ENCODE measurements around the gene THSD4. TPM values are rescaled to one million over a fixed set of nuclear protein-coding genes. Genes with fewer than 3 reads are reported as not detected.
"Not testable (repeated sequence)": the region's sequence is repeated elsewhere in the genome, so short reads cannot be mapped to it uniquely, and the experiment has no call there.

THSD4 gene
- total RNA-seq, 1 experiment from 2014 or later: 65.4 TPM

GRCh38 chr15:71666763-71667620 is 551.7 kb downstream of the THSD4 start:
- H3K4me1 ChIP-seq (ENCODE audit: control insufficient read depth, insufficient read depth, low read length): no peaks in the 10 kb centered on the region
- no peak for ATAC-seq
- no peak overlapping the region for H3K4me3 ChIP-seq (ENCODE audit: low read depth in 2 of 2, low read length in 2 of 2)
- no peak for TF ChIP-seq REST (IDR thresholded peaks at IDR 0.05; ENCODE audit: insufficient read depth in 1 of 2, low read depth in 2 of 2, low read length in 1 of 2)
- TF ChIP-seq, protein P1, sequence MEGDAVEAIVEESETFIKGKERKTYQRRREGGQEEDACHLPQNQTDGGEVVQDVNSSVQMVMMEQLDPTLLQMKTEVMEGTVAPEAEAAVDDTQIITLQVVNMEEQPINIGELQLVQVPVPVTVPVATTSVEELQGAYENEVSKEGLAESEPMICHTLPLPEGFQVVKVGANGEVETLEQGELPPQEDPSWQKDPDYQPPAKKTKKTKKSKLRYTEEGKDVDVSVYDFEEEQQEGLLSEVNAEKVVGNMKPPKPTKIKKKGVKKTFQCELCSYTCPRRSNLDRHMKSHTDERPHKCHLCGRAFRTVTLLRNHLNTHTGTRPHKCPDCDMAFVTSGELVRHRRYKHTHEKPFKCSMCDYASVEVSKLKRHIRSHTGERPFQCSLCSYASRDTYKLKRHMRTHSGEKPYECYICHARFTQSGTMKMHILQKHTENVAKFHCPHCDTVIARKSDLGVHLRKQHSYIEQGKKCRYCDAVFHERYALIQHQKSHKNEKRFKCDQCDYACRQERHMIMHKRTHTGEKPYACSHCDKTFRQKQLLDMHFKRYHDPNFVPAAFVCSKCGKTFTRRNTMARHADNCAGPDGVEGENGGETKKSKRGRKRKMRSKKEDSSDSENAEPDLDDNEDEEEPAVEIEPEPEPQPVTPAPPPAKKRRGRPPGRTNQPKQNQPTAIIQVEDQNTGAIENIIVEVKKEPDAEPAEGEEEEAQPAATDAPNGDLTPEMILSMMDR (IDR thresholded peaks at IDR 0.05): no peak
- no peak for TF ChIP-seq TCF7L2 (IDR thresholded peaks at IDR 0.05; ENCODE audit: low read depth, low read length)
- TF ChIP-seq POLR2AphosphoS5 (IDR thresholded peaks at IDR 0.05; ENCODE audit: low read depth, low read length): no peak
- no peak for TF ChIP-seq SIN3A (IDR thresholded peaks at IDR 0.05; ENCODE audit: borderline replicate concordance, insufficient read depth, low read depth, low read length)
- POLR2A ChIA-PET: no interaction called here
- no peak for DNase-seq (ENCODE audit: low read depth, low spot score)
- no peaks in the 10 kb centered on the region for H3K9me3 ChIP-seq (ENCODE audit: control insufficient read depth, insufficient read depth, low read depth, low read length)
- in situ Hi-C loops (cut with HindIII; ENCODE audit: low pct_unique_long_range_greater_than_20kb, low sequenced_read_pairs): no loop called here
- intact Hi-C loops (cut with micrococcal nuclease; ENCODE audit: unreplicated experiment): no loop called here
- H3K36me3 ChIP-seq (ENCODE audit: control insufficient read depth, insufficient read depth, low read length): no peaks in the 10 kb centered on the region
- BruUV-seq (replicated peaks): TSS peak; percentile 13
- no peak overlapping the region for H3K27ac ChIP-seq (ENCODE audit: low read length)
- no peaks in the 10 kb centered on the region for H3K27me3 ChIP-seq (ENCODE audit: control insufficient read depth, insufficient read depth, low read length)
- CTCF ChIA-PET: interaction anchor here (0.9 to 1.0 kb wide), 2 partner anchors 34 to 77 kb away, joined by 3 to 4 read pairs; no protein-coding TSS in a partner anchor

GRCh38 chr15:71669688-71670087 is 554.4 kb downstream of the THSD4 start:
- DNase-seq (ENCODE audit: low read depth, low spot score): no peak
- TF ChIP-seq REST (IDR thresholded peaks at IDR 0.05; ENCODE audit: insufficient read depth in 1 of 2, low read depth in 2 of 2, low read length in 1 of 2) (no peak), SIN3A (IDR thresholded peaks at IDR 0.05; ENCODE audit: borderline replicate concordance, insufficient read depth, low read depth, low read length) (no peak)
- POLR2A ChIA-PET: no interaction called here
- intact Hi-C loops (cut with micrococcal nuclease; ENCODE audit: unreplicated experiment): no loop called here
- ATAC-seq: no peak
- in situ Hi-C loops (cut with HindIII; ENCODE audit: low pct_unique_long_range_greater_than_20kb, low sequenced_read_pairs): no loop called here
- no peak overlapping the region for H3K4me3 ChIP-seq (ENCODE audit: low read depth in 2 of 2, low read length in 2 of 2)
- BruUV-seq (replicated peaks): no TSS peak
- no peaks in the 10 kb centered on the region for H3K36me3 ChIP-seq (ENCODE audit: control insufficient read depth, insufficient read depth, low read length)
- CTCF ChIA-PET: interaction anchor here (0.6 kb wide), 1 partner anchor 52 kb away, joined by 4 read pairs; no protein-coding TSS in a partner anchor
- H3K27me3 ChIP-seq (ENCODE audit: control insufficient read depth, insufficient read depth, low read length): no peaks in the 10 kb centered on the region
- H3K4me1 ChIP-seq (ENCODE audit: control insufficient read depth, insufficient read depth, low read length): no peaks in the 10 kb centered on the region
- no peaks in the 10 kb centered on the region for H3K9me3 ChIP-seq (ENCODE audit: control insufficient read depth, insufficient read depth, low read depth, low read length)
- H3K27ac ChIP-seq (ENCODE audit: low read length): no peak overlapping the region

DNA sequence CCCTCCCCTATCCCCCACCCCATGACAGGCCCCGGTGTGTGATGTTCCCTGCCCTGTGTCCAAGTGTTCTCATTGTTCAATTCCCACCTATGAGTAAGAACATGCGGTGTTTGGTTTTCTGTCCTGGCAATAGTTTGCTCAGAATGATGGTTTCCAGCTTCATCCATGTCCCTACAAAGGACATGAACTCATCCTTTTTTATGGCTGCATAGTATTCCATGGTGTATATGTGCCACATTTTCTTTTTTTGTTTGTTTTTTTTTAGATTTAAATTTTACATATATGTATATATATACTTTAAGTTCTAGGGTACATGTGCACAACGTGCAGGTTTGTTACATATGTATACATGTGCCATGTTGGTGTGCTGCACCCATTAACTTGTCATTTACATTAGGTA is 555.0 kb downstream of the THSD4 start:
- intact Hi-C loops (cut with micrococcal nuclease; ENCODE audit: unreplicated experiment); in situ Hi-C loops (cut with HindIII; ENCODE audit: low pct_unique_long_range_greater_than_20kb, low sequenced_read_pairs); H3K9me3 ChIP-seq (ENCODE audit: control insufficient read depth, insufficient read depth, low read depth, low read length); CTCF ChIA-PET; POLR2A ChIA-PET; DNase-seq (ENCODE audit: low read depth, low spot score); H3K36me3 ChIP-seq (ENCODE audit: control insufficient read depth, insufficient read depth, low read length); ATAC-seq; H3K27ac ChIP-seq (ENCODE audit: low read length); H3K27me3 ChIP-seq (ENCODE audit: control insufficient read depth, insufficient read depth, low read length); H3K4me3 ChIP-seq (ENCODE audit: low read depth in 2 of 2, low read length in 2 of 2); BruUV-seq (replicated peaks); H3K4me1 ChIP-seq (ENCODE audit: control insufficient read depth, insufficient read depth, low read length): not testable (repeated sequence)
